Measurements from ENCODE around the gene ATP5ME.

The ATP5ME gene

GRCh38 chr4:680928-681645, 7.0 kb upstream of the ATP5ME start:
- TF ChIP-seq FOXP2 (optimal IDR thresholded peaks at IDR 0.05; ENCODE audit: borderline replicate concordance, extremely low read depth, extremely low read length, insufficient read depth) = no peak
- no peak for TF ChIP-seq REST (IDR thresholded peaks at IDR 0.05; ENCODE audit: insufficient read depth in 1 of 2, low read depth in 2 of 2, low read length in 2 of 2)

GRCh38 chr4:680551-680927, 6.5 kb upstream of the ATP5ME start:
- TF ChIP-seq TAF1 (IDR thresholded peaks at IDR 0.05; ENCODE audit: borderline replicate concordance, insufficient read depth, low read length) = no peak
- no peak for TF ChIP-seq POLR2AphosphoS5 (IDR thresholded peaks at IDR 0.05; ENCODE audit: low read depth, low read length)
- TF ChIP-seq REST (IDR thresholded peaks at IDR 0.05; ENCODE audit: insufficient read depth in 1 of 2, low read depth in 2 of 2, low read length in 2 of 2) = no peak
- no peak for TF ChIP-seq FOXP2 (optimal IDR thresholded peaks at IDR 0.05; ENCODE audit: borderline replicate concordance, extremely low read depth, extremely low read length, insufficient read depth)
- no peak for TF ChIP-seq SIN3A (IDR thresholded peaks at IDR 0.05; ENCODE audit: borderline replicate concordance, insufficient read depth, low read length)

- no peak for TF ChIP-seq POLR2AphosphoS5 (IDR thresholded peaks at IDR 0.05; ENCODE audit: low read depth, low read length)
- no peak for TF ChIP-seq TAF1 (IDR thresholded peaks at IDR 0.05; ENCODE audit: borderline replicate concordance, insufficient read depth, low read length)
- TF ChIP-seq REST (IDR thresholded peaks at IDR 0.05; ENCODE audit: insufficient read depth in 1 of 2, low read depth in 2 of 2, low read length in 2 of 2) = no peak
- no peak for TF ChIP-seq SIN3A (IDR thresholded peaks at IDR 0.05; ENCODE audit: borderline replicate concordance, insufficient read depth, low read length)
- no peak for TF ChIP-seq FOXP2 (optimal IDR thresholded peaks at IDR 0.05; ENCODE audit: borderline replicate concordance, extremely low read depth, extremely low read length, insufficient read depth)
Measured at GRCh38 chr4:680091-680490, 6.0 kb upstream of the ATP5ME start.

GRCh38 chr4:679629-680028, 5.6 kb upstream of the ATP5ME start:
- TF ChIP-seq REST (IDR thresholded peaks at IDR 0.05; ENCODE audit: insufficient read depth in 1 of 2, low read depth in 2 of 2, low read length in 2 of 2) = no peak
- TF ChIP-seq FOXP2 (optimal IDR thresholded peaks at IDR 0.05; ENCODE audit: borderline replicate concordance, extremely low read depth, extremely low read length, insufficient read depth) = no peak
- TF ChIP-seq TAF1 (IDR thresholded peaks at IDR 0.05; ENCODE audit: borderline replicate concordance, insufficient read depth, low read length) = no peak

- TF ChIP-seq REST (IDR thresholded peaks at IDR 0.05; ENCODE audit: insufficient read depth in 1 of 2, low read depth in 2 of 2, low read length in 2 of 2) (no peak), SIN3A (IDR thresholded peaks at IDR 0.05; ENCODE audit: borderline replicate concordance, insufficient read depth, low read length) (no peak), POLR2AphosphoS5 (IDR thresholded peaks at IDR 0.05; ENCODE audit: low read depth, low read length) (no peak), TAF1 (IDR thresholded peaks at IDR 0.05; ENCODE audit: borderline replicate concordance, insufficient read depth, low read length) (no peak), FOXP2 (optimal IDR thresholded peaks at IDR 0.05; ENCODE audit: borderline replicate concordance, extremely low read depth, extremely low read length, insufficient read depth) (no peak)
Measured at GRCh38 chr4:679104-679481, 5.0 kb upstream of the ATP5ME start.

Data from PFSK-1 (cell line).